Liver (tissue), 9 donors: Measurements from ENCODE around the gene ZKSCAN4. TPM values are rescaled to one million over a fixed set of nuclear protein-coding genes. Genes with fewer than 3 reads are reported as not detected.

Experiments
- DNase-seq: peaks from one replicate; pipeline ENCODE4 v3.0.0-alpha.2; 2017; ENCODE audit warnings: low spot score
- H3K27ac ChIP-seq, 2 donors: one replicate each; pipeline ENCODE4 v1.7.0; 2013; ENCODE audit warnings: inconsistent platforms in 2 of 2, low read length in 2 of 2, control low read depth in 1 of 2, low read depth in 1 of 2, mild to moderate bottlenecking in 1 of 2
- H3K27me3 ChIP-seq, 4 donors: one replicate each; pipeline versions ENCODE4 v1.6.1 to v1.7.0; 2013; ENCODE audit warnings: low read length in 3 of 4, inconsistent platforms in 1 of 4, mild to moderate bottlenecking in 1 of 4, moderate library complexity in 1 of 4; ENCODE audit not compliant: control insufficient read depth in 4 of 4, insufficient read depth in 4 of 4
- H3K36me3 ChIP-seq, 4 donors: one replicate each; pipeline versions ENCODE4 v1.6.1 to v1.7.0; 2013; ENCODE audit warnings: low read length in 3 of 4, mild to moderate bottlenecking in 3 of 4, low read depth in 1 of 4, moderate library complexity in 1 of 4; ENCODE audit not compliant: control insufficient read depth in 4 of 4, insufficient read depth in 3 of 4
- H3K4me1 ChIP-seq, 4 donors: one replicate each; pipeline versions ENCODE4 v1.6.1 to v1.7.0; 2013; ENCODE audit warnings: low read length in 3 of 4, mild to moderate bottlenecking in 3 of 4, moderate library complexity in 1 of 4; ENCODE audit not compliant: control insufficient read depth in 4 of 4, insufficient read depth in 4 of 4
- H3K4me3 ChIP-seq, 3 donors: one replicate each; pipeline versions ENCODE4 v1.6.1 to v1.7.0; 2013; ENCODE audit warnings: low read length in 3 of 3, control low read depth in 1 of 3, low read depth in 1 of 3, mild to moderate bottlenecking in 1 of 3
- H3K9ac ChIP-seq, 2 donors: one replicate each; pipeline ENCODE4 v1.7.0; 2013; ENCODE audit warnings: low read length in 2 of 2, mild to moderate bottlenecking in 2 of 2, moderate library complexity in 2 of 2, control low read depth in 1 of 2, low read depth in 1 of 2
- H3K9me3 ChIP-seq, 4 donors: one replicate each; pipeline versions ENCODE4 v1.6.1 to v1.7.0; 2013; ENCODE audit warnings: low read length in 3 of 4; ENCODE audit not compliant: control insufficient read depth in 4 of 4
- CTCF ChIP-seq: fragments of 150-350 bp; IDR thresholded peaks from 2 replicates; pipeline ENCODE4 v1.5.1; 2017; ENCODE audit warnings: improper control_type of control experiment, low read depth, low read length; ENCODE audit not compliant: missing input control
- EGR1 ChIP-seq, 2 donors: IDR thresholded peaks; 2 replicates each; pipeline ENCODE4 v1.6.1; 2016 to 2018; ENCODE audit warnings: antibody characterized with exemption in 2 of 2, low read depth in 2 of 2
- FOXA1 ChIP-seq: IDR thresholded peaks from 2 replicates; pipeline ENCODE4 v1.6.1; 2016; ENCODE audit warnings: antibody characterized with exemption
- FOXA2 ChIP-seq: IDR thresholded peaks from 2 replicates; pipeline ENCODE4 v1.6.1; 2016; ENCODE audit warnings: antibody characterized with exemption
- GABPA ChIP-seq, 2 donors: IDR thresholded peaks in 1 of 2; conservative IDR thresholded peaks in 1 of 2; 2 replicates each; pipeline ENCODE4 v1.6.1; 2016; ENCODE audit warnings: antibody characterized with exemption in 2 of 2, mild to moderate bottlenecking in 1 of 2, moderate library complexity in 1 of 2
- HNF4A ChIP-seq, 2 donors: conservative IDR thresholded peaks; 2 replicates each; pipeline ENCODE4 v1.6.1; 2016; ENCODE audit warnings: antibody characterized with exemption in 2 of 2, mild to moderate bottlenecking in 2 of 2
- JUND ChIP-seq, 2 donors: IDR thresholded peaks; 2 replicates each; pipeline ENCODE4 v1.6.1; 2016; ENCODE audit warnings: antibody characterized with exemption in 2 of 2
- RXRA ChIP-seq, 2 donors: IDR thresholded peaks; 2 replicates each; pipeline ENCODE4 v1.6.1; 2017 to 2018; ENCODE audit warnings: antibody characterized with exemption in 2 of 2, mild to moderate bottlenecking in 1 of 2
- SP1 ChIP-seq: IDR thresholded peaks from 2 replicates; pipeline ENCODE4 v1.6.1; 2018; ENCODE audit warnings: antibody characterized with exemption, mild to moderate bottlenecking
- TAF1 ChIP-seq: conservative IDR thresholded peaks from 2 replicates; pipeline ENCODE4 v1.6.1; 2016; ENCODE audit warnings: antibody characterized with exemption, mild to moderate bottlenecking
- ZBTB33 ChIP-seq: IDR thresholded peaks from 2 replicates; pipeline ENCODE4 v1.6.1; 2016; ENCODE audit warnings: antibody characterized with exemption
- WGBS: extraction: QIAGEN DNeasy Blood & Tissue Kit; methylation state at CpG from one replicate; pipeline ENCODE4 v1.1.7; 2013; 5-methylcytosine and 5-hydroxymethylcytosine counted together
- polyA plus RNA-seq, 2 donors: library from polyadenylated mRNA; stranded (reverse) in 1 of 2; unstranded in 1 of 2; fragments of 200-250 nt in 1 of 2; fragments of >200 nt in 1 of 2; fragmentation: Nextera tagmentation in 1 of 2; extraction: Ambion mirVana in 1 of 2; gene quantifications; one replicate each; pipeline versions ENCODE4 v1.2.1 to v1.2.3, GENCODE V29; 2013 to 2015
- total RNA-seq, 2 donors: library from RNA; depleted of rRNA; stranded (reverse); fragments of >200 nt; gene quantifications; one replicate each; pipeline ENCODE4 v1.2.3, GENCODE V29; 2014
- TF ChIP-seq, protein P1 (sequence below): IDR thresholded peaks from 2 replicates; pipeline ENCODE4 v1.6.1; 2016; ENCODE audit warnings: antibody characterized with exemption
- TF ChIP-seq, protein P2 (sequence below): IDR thresholded peaks from 2 replicates; pipeline ENCODE4 v1.6.1; 2016; ENCODE audit warnings: antibody characterized with exemption, mild to moderate bottlenecking
- TF ChIP-seq, protein P3 (sequence below): IDR thresholded peaks from 2 replicates; pipeline ENCODE4 v1.6.1; 2016; ENCODE audit warnings: antibody characterized with exemption
- donor health status: healthy.
- donor health status: healthy.
- donor health status: healthy.
- donor health status: healthy.
- donor health status: healthy.

Gene ZKSCAN4
- total and polyA plus RNA-seq, 4 donors: 1.4 to 4.7 (median 2.6) TPM

DNA sequence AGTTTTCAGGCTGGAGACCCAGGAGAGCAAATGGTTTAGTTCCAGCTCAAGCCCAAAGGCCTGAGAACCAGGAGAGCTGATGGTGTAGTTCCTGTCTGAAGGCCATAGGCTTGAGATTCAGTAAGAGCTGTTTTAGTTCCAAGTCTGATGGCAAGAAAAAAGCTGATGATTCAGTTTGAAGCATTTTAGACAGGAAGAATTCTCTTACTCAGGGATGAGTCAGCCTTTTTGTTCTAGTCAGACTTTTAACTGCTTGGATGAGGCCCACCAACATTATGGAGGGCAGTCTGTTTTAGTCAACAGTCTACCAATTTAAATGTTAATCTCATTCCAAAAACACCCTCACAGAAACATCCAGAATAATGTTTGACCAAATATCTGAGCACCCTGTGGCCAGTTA is 17.4 kb upstream of the ZKSCAN4 start:
- H3K9me3 ChIP-seq: no peaks in the 10 kb centered on the region
- DNase-seq: no peak
- H3K27ac ChIP-seq: no peak overlapping the region
- TF ChIP-seq SP1: no peak
- peaks cover 3 to 13% (median 10%) of the 10 kb centered on the region in 4 donors for H3K4me1 ChIP-seq
- H3K9ac ChIP-seq: no peak overlapping the region
- no peaks in the 10 kb centered on the region for H3K27me3 ChIP-seq
- H3K36me3 ChIP-seq: peaks cover 2 to 21% (median 8%) of the 10 kb centered on the region in 4 donors
- H3K4me3 ChIP-seq: no peak overlapping the region

DNA sequence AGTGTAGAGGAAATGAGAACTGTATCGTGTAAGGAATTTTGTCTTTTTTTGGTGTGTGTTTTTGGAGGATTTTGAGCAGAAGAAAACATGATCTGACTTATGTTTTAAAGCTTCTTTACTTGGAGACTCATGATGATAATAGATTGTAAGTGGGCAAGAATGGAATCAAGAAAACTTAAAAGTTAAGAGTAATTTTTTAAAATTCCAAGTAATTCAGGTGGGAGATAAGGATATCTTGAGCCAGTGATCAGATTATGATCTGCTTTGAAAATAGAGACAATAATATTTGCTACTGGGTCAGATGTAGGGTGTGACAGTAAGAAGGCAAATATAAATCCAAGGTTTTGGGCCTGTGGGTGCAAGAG is 15.6 kb upstream of the ZKSCAN4 start:
- no peak for DNase-seq
- Histone ChIP-seq H3K9ac (peak overlapping the region; percentile 42 to 82), H3K4me3 (peak overlapping the region; percentile 67 to 99 (median 94)), H3K27ac (no peak overlapping the region), H3K36me3 (peaks cover 0 to 10% (median 2%) of the 10 kb centered on the region in 4 donors), H3K9me3 (no peaks in the 10 kb centered on the region), H3K27me3 (no peaks in the 10 kb centered on the region), H3K4me1 (peaks cover 3 to 13% (median 10%) of the 10 kb centered on the region in 4 donors)
- TF ChIP-seq SP1: no peak
- no peak for TF ChIP-seq EGR1 (IDR thresholded peaks at IDR 0.05; ENCODE audit: low read depth in 2 of 2)
- no peak for TF ChIP-seq CTCF
- TF ChIP-seq, protein P1, sequence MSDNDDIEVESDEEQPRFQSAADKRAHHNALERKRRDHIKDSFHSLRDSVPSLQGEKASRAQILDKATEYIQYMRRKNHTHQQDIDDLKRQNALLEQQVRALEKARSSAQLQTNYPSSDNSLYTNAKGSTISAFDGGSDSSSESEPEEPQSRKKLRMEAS: no peak
- no peak for TF ChIP-seq FOXA1
- TF ChIP-seq TAF1: no peak
- TF ChIP-seq, protein P2, sequence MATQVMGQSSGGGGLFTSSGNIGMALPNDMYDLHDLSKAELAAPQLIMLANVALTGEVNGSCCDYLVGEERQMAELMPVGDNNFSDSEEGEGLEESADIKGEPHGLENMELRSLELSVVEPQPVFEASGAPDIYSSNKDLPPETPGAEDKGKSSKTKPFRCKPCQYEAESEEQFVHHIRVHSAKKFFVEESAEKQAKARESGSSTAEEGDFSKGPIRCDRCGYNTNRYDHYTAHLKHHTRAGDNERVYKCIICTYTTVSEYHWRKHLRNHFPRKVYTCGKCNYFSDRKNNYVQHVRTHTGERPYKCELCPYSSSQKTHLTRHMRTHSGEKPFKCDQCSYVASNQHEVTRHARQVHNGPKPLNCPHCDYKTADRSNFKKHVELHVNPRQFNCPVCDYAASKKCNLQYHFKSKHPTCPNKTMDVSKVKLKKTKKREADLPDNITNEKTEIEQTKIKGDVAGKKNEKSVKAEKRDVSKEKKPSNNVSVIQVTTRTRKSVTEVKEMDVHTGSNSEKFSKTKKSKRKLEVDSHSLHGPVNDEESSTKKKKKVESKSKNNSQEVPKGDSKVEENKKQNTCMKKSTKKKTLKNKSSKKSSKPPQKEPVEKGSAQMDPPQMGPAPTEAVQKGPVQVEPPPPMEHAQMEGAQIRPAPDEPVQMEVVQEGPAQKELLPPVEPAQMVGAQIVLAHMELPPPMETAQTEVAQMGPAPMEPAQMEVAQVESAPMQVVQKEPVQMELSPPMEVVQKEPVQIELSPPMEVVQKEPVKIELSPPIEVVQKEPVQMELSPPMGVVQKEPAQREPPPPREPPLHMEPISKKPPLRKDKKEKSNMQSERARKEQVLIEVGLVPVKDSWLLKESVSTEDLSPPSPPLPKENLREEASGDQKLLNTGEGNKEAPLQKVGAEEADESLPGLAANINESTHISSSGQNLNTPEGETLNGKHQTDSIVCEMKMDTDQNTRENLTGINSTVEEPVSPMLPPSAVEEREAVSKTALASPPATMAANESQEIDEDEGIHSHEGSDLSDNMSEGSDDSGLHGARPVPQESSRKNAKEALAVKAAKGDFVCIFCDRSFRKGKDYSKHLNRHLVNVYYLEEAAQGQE: no peak
- TF ChIP-seq RXRA (IDR thresholded peaks at IDR 0.05): no peak
- TF ChIP-seq, protein P3, sequence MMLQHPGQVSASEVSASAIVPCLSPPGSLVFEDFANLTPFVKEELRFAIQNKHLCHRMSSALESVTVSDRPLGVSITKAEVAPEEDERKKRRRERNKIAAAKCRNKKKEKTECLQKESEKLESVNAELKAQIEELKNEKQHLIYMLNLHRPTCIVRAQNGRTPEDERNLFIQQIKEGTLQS: no peak
- TF ChIP-seq GABPA (IDR thresholded peaks at IDR 0.05 in 1 of 2, conservative IDR thresholded peaks at IDR 0.05 in 1 of 2): no peak
- no peak for TF ChIP-seq HNF4A (conservative IDR thresholded peaks at IDR 0.05)
- no peak for TF ChIP-seq FOXA2
- TF ChIP-seq JUND (IDR thresholded peaks at IDR 0.05): no peak
- no peak for TF ChIP-seq ZBTB33
- WGBS: 1% methylated on average over 1 of the region's 1 CpG
